Stimulated activated CD4-positive, alpha-beta T cell treated with anti-CD3 and anti-CD28 coated beads, Interleukin-1b, Interleukin-23, amount 100 ng/mL, for 48 hours (primary cell): ENCODE data around the gene GTSE1.

Experiments used
- DNase-seq: peaks from one replicate; pipeline ENCODE4 v3.0.0-alpha.2; 2020

GTSE1 gene

GRCh38 chr22:46354176-46354992 is 57.7 kb downstream of the GTSE1 start:
- no peak for DNase-seq

- DNase-seq: no peak
Measured at GRCh38 chr22:46354993-46355305, 58.3 kb downstream of the GTSE1 start.

GRCh38 chr22:46355369-46355995 is 58.8 kb downstream of the GTSE1 start:
- peak; percentile 51 for DNase-seq

- DNase-seq: no peak
Measured at GRCh38 chr22:46355996-46356471, 59.4 kb downstream of the GTSE1 start.

GRCh38 chr22:46356496-46357480 is 60.1 kb downstream of the GTSE1 start:
- DNase-seq: no peak

GRCh38 chr22:46357711-46358520 is 61.2 kb downstream of the GTSE1 start:
- no peak for DNase-seq

- no peak for DNase-seq
Measured at GRCh38 chr22:46358766-46359165, 62.1 kb downstream of the GTSE1 start.

- no peak for DNase-seq
Measured at GRCh38 chr22:46359362-46359761, 62.7 kb downstream of the GTSE1 start.

GRCh38 chr22:46360097-46360496 is 63.4 kb downstream of the GTSE1 start:
- no peak for DNase-seq

GRCh38 chr22:46360891-46361290 is 64.2 kb downstream of the GTSE1 start:
- no peak for DNase-seq

- no peak for DNase-seq
Measured at GRCh38 chr22:46361826-46362202, 65.1 kb downstream of the GTSE1 start.

GRCh38 chr22:46362203-46362933 is 65.7 kb downstream of the GTSE1 start:
- no peak for DNase-seq

GRCh38 chr22:46362934-46363515 is 66.4 kb downstream of the GTSE1 start:
- DNase-seq: no peak

- no peak for DNase-seq
Measured at GRCh38 chr22:46363611-46364321, 67.1 kb downstream of the GTSE1 start.

- no peak for DNase-seq
Measured at GRCh38 chr22:46364341-46365165, 67.9 kb downstream of the GTSE1 start.

GRCh38 chr22:46365166-46365624 is 68.5 kb downstream of the GTSE1 start:
- DNase-seq: no peak

- DNase-seq: no peak
Measured at GRCh38 chr22:46366327-46366731, 69.7 kb downstream of the GTSE1 start.

- DNase-seq: no peak
Measured at GRCh38 chr22:46366801-46367706, 70.4 kb downstream of the GTSE1 start.
